Stimulated activated CD4-positive, alpha-beta T cell treated with anti-CD3 and anti-CD28 coated beads, TNF-alpha, amount 100 ng/mL, for 48 hours (primary cell): Measurements from ENCODE around the gene RABGEF1.
"Not testable (repeated sequence)": the region's sequence is repeated elsewhere in the genome, so short reads cannot be mapped to it uniquely, and the experiment has no call there.

Experiments used
- DNase-seq, 3 donors: peaks; one replicate each; pipeline ENCODE4 v3.0.0-alpha.2; 2020; ENCODE audit warnings: low read depth in 3 of 3

RABGEF1 gene

DNA sequence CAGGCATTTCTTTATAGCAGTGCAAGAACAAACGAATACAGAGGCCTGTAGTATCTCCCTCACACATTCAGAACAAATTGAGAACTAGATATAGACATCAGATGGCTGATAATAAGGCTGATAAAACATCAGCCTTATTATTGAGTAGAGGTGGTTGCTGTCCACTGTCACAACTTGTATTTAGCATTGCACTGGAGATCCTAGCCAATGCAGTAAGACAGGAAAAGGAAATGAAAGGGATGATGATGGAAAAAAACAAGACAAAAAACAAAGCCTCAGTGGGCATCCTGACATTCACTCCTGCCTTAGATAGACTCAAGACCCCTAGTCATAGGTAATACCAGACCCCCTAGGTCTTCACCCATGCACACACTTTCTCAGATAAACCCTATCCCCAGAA lies 4.7 kb upstream of the RABGEF1 start:
- DNase-seq, result no peak

DNA sequence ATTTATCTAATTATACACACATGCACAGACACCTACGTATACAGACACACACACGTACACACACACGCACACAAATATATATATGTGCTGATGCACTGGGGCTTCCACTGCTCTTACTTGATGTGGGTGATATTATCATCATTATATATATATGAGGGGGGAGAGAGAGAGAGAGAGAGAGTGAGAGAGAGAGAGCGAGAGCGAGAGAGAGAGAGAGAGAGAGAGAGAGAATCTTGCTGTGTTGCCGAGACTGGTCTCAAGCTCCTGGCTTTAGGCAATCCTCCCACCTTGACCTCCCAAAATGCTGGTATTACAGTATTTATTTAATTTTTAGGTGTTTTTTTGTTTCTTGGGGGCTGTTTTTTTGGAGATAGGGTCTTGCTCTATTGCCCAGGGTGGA lies 3.6 kb upstream of the RABGEF1 start:
- no peak for DNase-seq

DNA sequence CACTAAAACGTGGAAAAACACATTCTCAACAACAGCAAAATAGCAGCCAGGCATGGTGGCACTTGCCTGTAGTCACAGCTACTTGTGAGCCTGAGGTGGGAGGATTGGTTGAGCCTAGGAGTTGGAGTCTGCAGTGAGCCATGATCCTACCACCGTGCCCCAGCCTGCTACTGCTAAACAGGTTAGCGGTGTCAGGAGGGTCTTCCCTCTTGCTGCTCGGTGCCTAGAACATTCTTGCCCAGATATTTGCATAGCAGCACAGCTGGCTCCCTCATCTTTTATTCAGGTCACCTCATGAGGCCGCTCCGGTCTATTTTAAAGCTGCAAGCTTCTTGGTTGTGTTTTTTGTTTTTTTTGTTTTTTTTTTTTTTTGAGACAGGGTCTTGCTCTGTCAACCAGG lies 2.9 kb upstream of the RABGEF1 start:
- DNase-seq, result no peak

DNA sequence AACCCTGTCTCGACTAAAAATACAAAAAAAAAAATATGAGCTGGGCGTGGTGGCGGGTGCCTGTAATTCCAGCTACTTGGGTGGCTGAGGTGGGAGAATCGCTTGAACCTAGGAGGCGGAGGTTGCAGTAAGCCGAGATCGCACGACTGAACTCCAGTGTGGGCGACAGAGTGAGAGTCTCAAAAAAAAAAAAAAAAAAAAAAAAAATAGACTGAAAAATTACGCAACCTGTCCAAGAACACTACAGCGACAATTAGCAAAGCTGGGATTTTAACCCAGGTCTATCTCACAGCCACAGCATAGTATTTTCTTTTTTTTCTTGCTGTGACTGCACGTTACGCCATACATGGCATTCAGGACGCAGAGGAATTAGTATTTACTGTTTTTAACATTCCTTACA lies 1.1 kb upstream of the RABGEF1 start:
- DNase-seq, result no peak

DNA sequence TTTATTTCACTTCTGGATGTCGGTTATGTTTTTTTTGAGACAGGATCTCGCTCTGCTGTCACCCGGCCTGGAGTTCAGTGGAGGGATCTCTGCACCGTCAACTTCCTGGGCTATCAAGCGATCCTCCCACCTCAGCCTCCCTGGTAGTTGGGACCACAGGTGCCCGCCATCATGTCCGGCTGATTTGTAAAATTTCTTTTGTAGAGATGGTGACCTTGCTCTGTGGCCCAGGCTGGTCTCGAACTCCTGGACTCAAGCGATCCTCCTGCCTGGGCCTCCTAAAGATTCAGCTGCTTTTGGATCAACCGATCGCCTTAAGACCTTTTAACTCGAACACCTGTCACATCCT lies 606 bp upstream of the RABGEF1 start:
- DNase-seq, result peak in 1 of 3 donors; percentile 4

DNA sequence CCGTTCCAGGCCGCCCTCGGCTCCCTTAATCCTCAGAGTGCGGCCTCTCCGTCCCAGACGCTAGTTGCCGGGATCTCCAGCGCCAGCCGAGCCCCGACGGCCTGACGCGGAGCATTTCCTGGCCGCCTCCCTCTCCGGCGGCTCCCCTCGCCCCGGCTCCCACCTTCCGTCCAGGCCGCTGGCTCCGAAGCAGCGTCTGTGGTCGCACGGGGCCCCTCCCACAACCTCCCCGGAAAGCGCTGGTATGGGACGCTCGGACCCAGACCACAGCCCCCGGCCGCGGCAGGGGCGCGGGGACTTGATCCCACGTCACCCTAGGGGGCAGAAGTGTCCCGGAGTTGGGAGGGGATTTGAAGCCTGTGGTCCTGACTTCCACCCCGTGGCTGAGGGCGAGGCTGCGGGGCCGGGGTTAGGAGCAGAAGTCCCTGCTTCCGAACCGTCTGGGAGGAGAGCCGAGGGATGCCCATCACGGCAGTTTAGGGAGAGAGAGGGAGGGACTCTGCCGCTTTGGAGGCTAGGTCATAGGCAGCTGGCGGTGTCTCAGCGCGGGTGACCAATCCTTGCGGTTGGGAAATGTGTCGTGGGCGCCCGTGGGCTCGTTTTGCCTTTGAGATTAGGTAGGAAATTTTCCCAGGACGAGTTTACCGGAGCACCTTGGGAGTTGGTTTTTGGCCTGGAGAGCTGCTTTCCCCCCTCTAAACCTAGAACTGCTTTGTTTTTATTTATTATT lies 612 bp downstream of the RABGEF1 start:
- peak in 2 of 3 donors; percentile 7 to 38 for DNase-seq

DNA sequence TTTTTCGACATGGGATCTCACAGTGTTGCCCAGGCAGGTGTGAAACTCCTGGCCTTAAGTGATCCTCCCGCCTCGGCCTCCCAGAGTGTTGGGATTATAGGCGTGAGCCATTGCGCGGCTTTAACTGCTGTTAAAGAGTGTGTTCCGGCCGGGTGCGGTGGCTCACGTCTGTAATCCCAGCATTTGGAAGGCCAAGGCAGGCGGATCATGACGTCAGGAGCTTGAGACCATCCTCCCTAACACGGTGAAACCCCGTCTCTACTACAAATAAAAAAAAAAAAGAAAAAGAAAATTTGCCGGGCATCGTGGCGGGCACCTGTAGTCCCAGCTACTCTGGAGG lies 1.1 kb downstream of the RABGEF1 start:
- no peak for DNase-seq

DNA sequence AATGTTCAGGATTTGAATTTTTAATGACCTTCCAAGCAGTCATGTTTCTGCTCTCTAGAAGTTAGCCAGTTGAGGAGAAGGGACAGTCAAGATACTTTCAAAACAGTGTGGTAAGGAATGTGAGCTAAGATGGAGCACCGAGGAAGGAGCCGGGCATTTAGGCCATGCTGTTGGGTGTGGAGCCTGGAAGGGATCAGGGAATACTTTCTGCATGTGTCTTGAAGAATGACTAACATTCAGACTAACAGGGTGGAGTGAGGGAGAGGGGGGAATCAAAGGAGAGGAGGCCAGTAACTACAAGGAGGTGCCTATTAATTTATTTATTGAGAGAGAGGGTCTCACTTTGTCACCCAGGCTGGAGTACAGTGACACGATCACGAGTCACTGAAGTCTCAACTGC lies 1.8 kb downstream of the RABGEF1 start:
- DNase-seq, result not testable (repeated sequence)

DNA sequence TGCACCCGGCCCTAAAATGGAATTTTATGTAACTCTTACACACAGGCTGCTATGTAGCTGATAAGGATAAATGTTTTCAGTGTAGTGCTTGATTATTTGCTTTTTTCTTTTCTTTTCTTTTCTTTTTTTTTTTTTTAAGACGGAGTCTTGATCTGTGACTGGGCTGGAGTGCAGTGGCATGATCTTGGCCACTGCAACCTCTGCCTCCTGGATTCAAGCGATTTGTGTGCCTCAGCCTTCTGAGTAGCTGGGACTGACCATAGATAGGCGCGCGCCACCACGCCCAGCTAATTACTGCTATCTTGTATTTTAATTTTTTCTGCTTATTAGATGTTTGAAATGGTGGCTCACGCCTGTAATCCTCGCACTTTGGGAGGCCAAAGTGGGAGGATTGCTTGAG lies 3.4 kb downstream of the RABGEF1 start:
- DNase-seq, result no peak

DNA sequence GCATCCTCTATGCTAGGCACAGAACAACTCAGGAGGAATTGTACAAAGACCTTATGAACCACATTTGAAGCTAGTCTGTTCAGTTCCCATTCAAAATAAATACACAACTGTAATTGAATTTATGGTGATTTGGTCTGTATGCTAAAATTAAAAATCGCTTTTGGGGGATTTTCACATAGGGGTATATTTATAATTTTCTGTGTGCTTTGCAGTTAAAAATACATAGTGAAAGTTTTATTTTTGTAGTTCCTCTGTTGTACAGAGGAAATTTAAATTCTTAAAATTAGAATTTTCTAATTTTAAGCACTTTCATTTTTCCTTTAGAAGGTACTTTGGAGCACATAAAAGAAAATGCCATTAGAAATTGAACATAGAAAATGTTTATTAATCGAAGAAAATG lies 6.9 kb downstream of the RABGEF1 start:
- no peak for DNase-seq

DNA sequence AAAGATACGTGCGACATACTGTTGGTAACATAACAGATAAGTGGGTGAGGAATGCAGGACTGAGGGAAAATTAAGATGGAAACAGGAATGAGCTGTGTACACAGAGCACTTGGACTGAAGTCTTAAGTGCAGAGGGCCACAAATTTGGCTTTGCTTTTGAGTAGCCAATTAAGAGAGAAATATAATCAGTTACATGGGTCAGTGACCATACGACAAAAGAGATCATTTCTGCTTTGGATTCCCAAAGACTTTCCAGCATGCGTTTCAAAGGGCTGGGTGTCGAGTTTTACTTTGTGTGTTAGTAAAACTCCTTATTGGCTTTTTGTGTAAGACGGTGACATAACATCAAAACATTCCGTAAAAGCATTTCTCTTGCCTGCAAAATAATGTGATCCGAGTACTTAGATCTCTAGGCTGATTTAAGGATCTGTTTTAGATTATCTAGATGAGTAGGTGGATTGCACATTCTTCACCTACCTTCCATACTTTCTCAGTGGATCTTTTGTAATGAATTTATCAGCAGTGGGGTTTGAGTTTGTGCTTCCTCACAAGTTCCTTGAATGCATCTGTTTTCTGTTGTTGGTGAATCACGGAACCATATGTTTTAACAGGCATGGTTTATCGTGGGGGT lies 7.5 kb downstream of the RABGEF1 start:
- no peak for DNase-seq

DNA sequence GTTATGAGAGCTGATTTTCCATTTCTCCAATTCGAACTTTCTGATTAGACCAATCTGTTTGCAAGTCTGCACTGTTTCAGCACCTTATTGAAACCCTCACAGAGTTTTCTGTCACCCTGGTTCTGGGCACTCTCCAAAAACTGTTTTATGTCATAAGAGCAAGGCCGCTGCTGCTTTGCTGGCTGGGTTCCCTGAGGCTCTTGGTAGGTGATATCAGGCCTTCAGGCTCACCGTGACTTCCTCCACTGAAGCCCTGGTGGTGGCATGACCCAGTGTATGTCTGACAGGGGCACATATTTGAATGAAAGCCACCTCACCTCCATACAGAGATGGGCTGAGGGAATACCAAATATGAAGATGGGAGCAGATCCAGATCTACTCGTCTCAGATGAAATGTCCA lies 8.3 kb downstream of the RABGEF1 start:
- no peak for DNase-seq

DNA sequence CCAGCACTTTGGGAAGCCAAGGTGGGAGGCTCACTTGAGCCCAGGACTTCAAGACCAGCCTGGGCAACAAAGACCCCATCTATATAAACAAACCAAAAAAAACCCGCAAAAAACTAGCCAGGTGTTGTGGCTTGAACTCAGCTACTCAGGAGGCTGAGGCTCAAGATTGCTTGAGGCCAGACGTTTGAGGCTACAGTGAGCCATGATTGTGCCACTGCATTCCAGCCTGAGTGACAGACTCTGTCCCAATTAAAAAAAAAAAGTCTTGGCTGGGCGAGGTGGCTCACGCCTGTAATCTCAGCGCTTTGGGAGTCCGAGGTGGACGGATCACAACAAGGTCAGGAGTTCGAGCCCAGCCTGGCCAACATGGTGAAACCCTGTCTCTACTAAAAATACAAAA lies 11.4 kb downstream of the RABGEF1 start:
- DNase-seq, result no peak

DNA sequence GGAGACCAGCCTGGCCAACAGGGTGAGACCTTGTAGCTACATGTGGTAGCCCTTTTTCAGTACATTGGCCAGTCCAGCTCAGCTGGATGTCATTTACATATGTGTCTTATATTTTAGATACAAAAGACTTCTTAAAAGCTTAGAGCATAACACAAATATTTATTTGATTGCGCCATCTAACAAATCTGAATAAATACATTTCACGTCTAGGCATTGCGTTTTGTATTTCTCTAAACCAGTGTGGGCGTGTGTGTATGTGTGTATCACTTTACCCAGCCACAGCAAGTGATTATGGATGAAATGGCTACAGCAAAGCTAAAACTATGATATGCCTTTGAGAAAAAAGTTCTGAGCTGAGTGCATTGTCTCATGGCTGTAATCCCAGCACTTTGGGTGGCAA lies 14.0 kb downstream of the RABGEF1 start:
- no peak for DNase-seq

DNA sequence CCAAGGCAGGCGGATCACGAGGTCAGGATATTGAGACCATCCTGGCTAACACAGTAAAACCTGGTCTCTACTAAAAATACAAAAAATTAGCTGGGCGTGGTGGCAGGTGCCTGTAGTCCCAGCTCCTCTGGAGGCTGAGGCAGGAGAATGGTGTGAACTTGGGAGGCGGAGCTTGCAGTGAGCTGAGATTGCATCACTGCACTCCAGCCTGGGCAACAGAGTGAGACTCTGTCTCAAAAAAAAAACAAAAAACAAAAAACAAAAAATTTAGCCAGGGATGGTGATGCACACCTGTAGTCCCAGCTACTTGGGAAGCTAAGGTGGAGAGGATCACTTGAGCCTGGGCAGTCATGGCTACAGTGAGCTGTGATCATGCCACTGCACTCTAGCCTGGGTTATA lies 14.5 kb downstream of the RABGEF1 start:
- not testable (repeated sequence) for DNase-seq

DNA sequence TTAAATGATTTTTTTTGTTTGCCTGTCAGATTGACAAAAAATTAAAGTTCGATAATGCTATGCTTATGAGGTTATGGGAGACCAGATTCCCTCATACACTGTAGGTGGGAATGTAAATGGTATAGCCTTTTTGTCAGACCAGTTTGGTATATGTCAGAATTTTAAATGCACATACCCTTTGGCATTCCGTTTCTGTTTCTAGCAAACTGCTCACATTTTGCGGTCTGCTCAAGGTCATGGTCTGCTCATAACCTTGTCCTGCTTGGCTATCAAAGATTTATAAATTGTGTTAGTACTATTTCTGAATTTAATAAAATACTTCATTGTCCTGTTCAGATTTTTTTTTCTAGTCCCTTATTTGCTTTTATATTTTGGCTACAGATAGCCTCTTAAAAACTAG lies 15.7 kb downstream of the RABGEF1 start:
- DNase-seq, result not testable (repeated sequence)

DNA sequence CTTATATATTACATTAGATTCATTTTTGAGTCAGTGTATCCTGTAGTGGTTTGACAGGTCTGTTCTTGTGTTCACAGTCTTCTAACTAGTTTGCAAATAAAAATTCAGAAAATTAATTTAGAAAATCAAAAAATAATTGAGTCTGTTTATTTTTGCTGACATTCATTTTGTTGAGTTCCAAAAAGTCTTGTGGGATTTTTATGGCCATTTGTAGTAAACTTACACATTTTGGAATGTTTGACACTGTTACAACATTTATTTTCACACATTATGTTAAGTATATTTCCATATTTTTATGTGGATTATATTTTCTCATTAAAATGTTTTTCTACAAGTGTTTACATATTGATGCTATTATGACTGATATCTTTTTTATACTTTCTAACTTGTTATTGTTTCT lies 16.4 kb downstream of the RABGEF1 start:
- DNase-seq, result no peak

DNA sequence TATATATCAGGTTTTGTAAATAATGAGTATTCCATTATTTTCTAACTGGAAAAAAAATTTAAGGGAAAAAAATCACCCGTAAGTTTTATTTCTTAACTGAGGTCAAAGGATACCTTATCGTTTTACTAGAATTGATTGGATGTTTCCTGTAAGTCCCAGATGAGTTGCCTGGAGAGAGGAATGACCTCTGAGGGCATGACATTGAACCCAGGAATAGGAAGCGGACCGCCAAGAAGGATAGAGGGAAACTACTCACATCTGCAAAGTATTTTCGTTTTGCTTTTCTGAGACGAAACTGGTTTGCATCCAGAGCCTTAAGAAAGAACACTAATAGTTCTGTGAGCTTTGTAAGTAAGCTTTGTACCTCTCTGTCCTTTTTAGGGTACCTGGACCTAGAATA lies 17.4 kb downstream of the RABGEF1 start:
- DNase-seq, result no peak

DNA sequence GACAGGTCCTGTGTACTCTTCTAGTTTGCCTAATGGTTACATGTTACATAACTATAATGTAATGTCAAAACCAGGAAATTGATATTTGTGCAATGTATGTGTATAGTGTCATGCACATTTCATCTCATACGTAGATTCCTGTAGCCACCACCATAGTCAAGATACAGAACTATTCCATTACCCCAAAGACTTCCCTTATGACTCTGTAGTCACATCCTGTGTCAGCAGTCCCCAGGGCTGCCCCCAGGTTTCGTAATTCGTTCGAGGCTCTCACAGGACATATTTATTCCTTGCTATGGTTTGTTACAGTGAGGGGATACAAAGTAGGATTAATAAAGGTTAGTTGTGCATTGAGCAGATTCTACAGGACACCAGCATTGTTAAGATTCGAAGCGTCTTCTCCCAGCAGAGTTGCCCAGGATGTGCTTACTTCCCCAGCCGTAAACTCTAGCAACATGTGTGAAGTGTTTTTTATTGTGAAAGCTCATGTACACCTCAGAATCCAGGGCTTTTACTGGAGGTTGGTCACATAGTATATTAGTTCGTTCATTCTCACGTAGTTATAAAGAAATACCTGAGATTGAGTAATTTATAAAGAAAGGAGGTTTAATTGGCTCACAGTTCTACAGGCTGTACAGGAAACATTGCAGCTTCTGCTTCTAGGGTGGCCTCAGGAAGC lies 18.6 kb downstream of the RABGEF1 start:
- peak in 1 of 3 donors; percentile 15 for DNase-seq

DNA sequence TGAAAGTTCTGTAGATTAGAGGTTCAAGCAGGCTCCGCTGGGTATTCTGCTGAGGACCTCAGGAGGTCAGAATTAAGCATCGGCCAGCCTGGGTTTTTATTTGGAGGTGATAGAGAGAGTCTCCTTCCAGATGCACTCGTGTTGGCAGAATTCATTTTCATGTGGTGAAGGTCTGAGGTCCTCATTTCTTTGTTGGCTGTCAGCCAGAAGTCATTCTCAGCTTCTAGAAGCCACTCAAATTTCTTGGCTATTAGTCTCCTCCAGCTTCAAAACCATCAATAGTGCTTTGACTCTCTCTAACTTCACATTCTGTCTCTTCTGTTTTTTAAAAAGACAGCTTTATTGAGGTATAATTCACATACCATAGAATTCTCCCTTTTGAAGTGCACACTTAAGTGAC lies 22.6 kb downstream of the RABGEF1 start:
- not testable (repeated sequence) for DNase-seq

DNA sequence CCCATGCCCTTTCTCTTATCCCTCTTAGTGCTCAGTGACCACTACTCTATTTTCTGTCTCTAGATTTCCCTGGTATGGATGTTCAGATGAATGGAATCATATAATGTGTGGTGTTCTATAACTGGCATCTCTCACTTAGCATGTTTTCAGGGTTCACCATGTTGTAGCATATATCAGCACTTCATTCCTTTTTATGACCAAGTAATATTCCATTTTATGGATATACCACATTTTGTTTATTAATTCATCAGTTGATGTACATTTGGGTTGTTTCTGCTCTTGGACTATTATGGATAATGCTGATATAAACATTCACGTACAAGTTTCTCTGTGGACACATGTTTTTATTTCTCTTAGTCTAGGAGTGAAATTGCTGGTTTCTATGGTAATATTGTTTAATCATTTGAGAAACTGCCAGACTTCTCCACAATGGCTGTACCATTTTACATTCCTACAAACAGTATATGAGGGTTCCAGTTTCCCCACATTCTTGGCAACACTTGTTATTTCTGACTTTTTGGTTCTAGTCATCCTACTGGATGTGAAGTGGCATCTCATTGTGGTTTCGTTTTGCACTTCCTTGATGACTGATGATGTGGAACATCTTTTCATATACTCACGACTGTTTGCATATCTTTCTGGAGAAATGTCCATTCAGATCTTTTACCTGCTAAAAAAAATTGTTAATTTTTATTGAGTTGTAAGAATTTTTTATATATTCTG lies 23.3 kb downstream of the RABGEF1 start:
- DNase-seq, result not testable (repeated sequence)

DNA sequence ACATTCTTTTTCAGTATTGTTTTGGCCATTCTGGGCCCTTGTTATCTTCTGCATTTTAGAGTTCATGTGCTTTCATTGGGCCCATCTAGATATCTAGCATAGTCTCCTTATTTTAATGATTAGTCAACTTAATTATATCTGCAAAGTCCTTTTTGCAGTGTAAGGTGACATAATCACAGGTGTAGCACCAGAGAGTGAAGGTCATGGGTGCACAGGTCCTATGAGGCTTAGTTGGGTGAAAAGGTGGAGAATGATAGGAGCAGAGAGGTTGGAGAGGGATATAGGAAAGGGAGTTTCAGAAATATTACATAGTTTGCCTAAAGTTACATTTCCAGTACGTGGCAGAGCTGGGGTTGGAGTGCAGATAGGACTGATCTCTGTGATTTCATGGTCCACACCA lies 24.4 kb downstream of the RABGEF1 start:
- DNase-seq, result not testable (repeated sequence)
